Liver (tissue), 10 donors: Measurements from ENCODE around the gene RAB5A. TPM values are rescaled to one million over a fixed set of nuclear protein-coding genes. Genes with fewer than 3 reads are reported as not detected.
"Not testable (repeated sequence)": the region's sequence is repeated elsewhere in the genome, so short reads cannot be mapped to it uniquely, and the experiment has no call there.

ENCODE experiments used
- DNase-seq: peaks from one replicate; pipeline ENCODE4 v3.0.0-alpha.2; 2017; ENCODE audit warnings: low spot score
- H3K27ac ChIP-seq, 2 donors: one replicate each; pipeline ENCODE4 v1.7.0; 2013; ENCODE audit warnings: inconsistent platforms in 2 of 2, low read length in 2 of 2, control low read depth in 1 of 2, low read depth in 1 of 2, mild to moderate bottlenecking in 1 of 2
- H3K27me3 ChIP-seq, 4 donors: one replicate each; pipeline versions ENCODE4 v1.6.1 to v1.7.0; 2013; ENCODE audit warnings: low read length in 3 of 4, inconsistent platforms in 1 of 4, mild to moderate bottlenecking in 1 of 4, moderate library complexity in 1 of 4; ENCODE audit not compliant: control insufficient read depth in 4 of 4, insufficient read depth in 4 of 4
- H3K36me3 ChIP-seq, 4 donors: one replicate each; pipeline versions ENCODE4 v1.6.1 to v1.7.0; 2013; ENCODE audit warnings: low read length in 3 of 4, mild to moderate bottlenecking in 3 of 4, low read depth in 1 of 4, moderate library complexity in 1 of 4; ENCODE audit not compliant: control insufficient read depth in 4 of 4, insufficient read depth in 3 of 4
- H3K4me1 ChIP-seq, 4 donors: one replicate each; pipeline versions ENCODE4 v1.6.1 to v1.7.0; 2013; ENCODE audit warnings: low read length in 3 of 4, mild to moderate bottlenecking in 3 of 4, moderate library complexity in 1 of 4; ENCODE audit not compliant: control insufficient read depth in 4 of 4, insufficient read depth in 4 of 4
- H3K4me3 ChIP-seq, 3 donors: one replicate each; pipeline versions ENCODE4 v1.6.1 to v1.7.0; 2013; ENCODE audit warnings: low read length in 3 of 3, control low read depth in 1 of 3, low read depth in 1 of 3, mild to moderate bottlenecking in 1 of 3
- H3K9ac ChIP-seq, 2 donors: one replicate each; pipeline ENCODE4 v1.7.0; 2013; ENCODE audit warnings: low read length in 2 of 2, mild to moderate bottlenecking in 2 of 2, moderate library complexity in 2 of 2, control low read depth in 1 of 2, low read depth in 1 of 2
- H3K9me3 ChIP-seq, 4 donors: one replicate each; pipeline versions ENCODE4 v1.6.1 to v1.7.0; 2013; ENCODE audit warnings: low read length in 3 of 4; ENCODE audit not compliant: control insufficient read depth in 4 of 4
- MAX ChIP-seq: IDR thresholded peaks from 2 replicates; pipeline ENCODE4 v1.6.1; 2016; ENCODE audit warnings: antibody characterized with exemption
- WGBS: extraction: QIAGEN DNeasy Blood & Tissue Kit; methylation state at CpG from one replicate; pipeline ENCODE4 v1.1.7; 2013; 5-methylcytosine and 5-hydroxymethylcytosine counted together
- polyA plus RNA-seq, 2 donors: library from polyadenylated mRNA; stranded (reverse) in 1 of 2; unstranded in 1 of 2; fragments of 200-250 nt in 1 of 2; fragments of >200 nt in 1 of 2; fragmentation: Nextera tagmentation in 1 of 2; extraction: Ambion mirVana in 1 of 2; gene quantifications; one replicate each; pipeline versions ENCODE4 v1.2.1 to v1.2.3, GENCODE V29; 2013 to 2015
- small RNA-seq: library from RNA; depleted of rRNA; stranded (forward); fragments of <200 nt; gene quantifications from one replicate; pipeline ENCODE3, GENCODE V24; 2014
- total RNA-seq, 2 donors: library from RNA; depleted of rRNA; stranded (reverse); fragments of >200 nt; gene quantifications; one replicate each; pipeline ENCODE4 v1.2.3, GENCODE V29; 2014
- donor health status: healthy.
- donor health status: healthy.
- donor health status: healthy.
- donor health status: healthy.
- donor health status: healthy.

RAB5A gene
- total and polyA plus RNA-seq, 4 donors, result 15.2 to 37.9 (median 25.9) TPM

- H3K27ac ChIP-seq, result no peak overlapping the region
- H3K9ac ChIP-seq, result no peak overlapping the region
- no peak overlapping the region for H3K4me3 ChIP-seq
- no peaks in the 10 kb centered on the region for H3K9me3 ChIP-seq
- TF ChIP-seq MAX, result no peak
- no peaks in the 10 kb centered on the region for H3K27me3 ChIP-seq
- no peaks in the 10 kb centered on the region for H3K4me1 ChIP-seq
- WGBS, result 92% methylated on average over 7 of the region's 7 CpGs
- H3K36me3 ChIP-seq, result no peaks in the 10 kb centered on the region
- DNase-seq, result no peak
These were observed 82.0 kb downstream of the RAB5A start for GRCh38 chr3:20028905-20029331.

- not testable (repeated sequence) for H3K4me3 ChIP-seq, H3K27ac ChIP-seq, H3K27me3 ChIP-seq, H3K9me3 ChIP-seq, H3K4me1 ChIP-seq, H3K9ac ChIP-seq, DNase-seq, H3K36me3 ChIP-seq
- WGBS, result 97% methylated on average over 7 of the region's 7 CpGs
These were observed 85.0 kb downstream of the RAB5A start for GRCh38 chr3:20031939-20032338.

Small RNAs within 50 kb of the gene (small RNA-seq; reads per million reads assigned to genes)
- gene RNU4-85P (not detected), gene RPL39P18 (not detected)

Other genes with a start within 250 kb of the RAB5A start
- gene EFHB, start 12.9 kb upstream of the RAB5A start, total RNA-seq, result under 1 TPM; 0.33 to 0.37 TPM
- under 1 TPM in 1 of 2 donors, not detected in 1; 0.05 TPM for gene EFHB, start 12.9 kb upstream of the RAB5A start, polyA plus RNA-seq
- not detected for gene PP2D1, start 65.2 kb downstream of the RAB5A start, total RNA-seq
- gene PP2D1, start 65.2 kb downstream of the RAB5A start, polyA plus RNA-seq, result under 1 TPM in 1 of 2 donors, not detected in 1; 0.31 TPM
- 10 to 100 TPM; 20.6 to 58.5 TPM for gene KAT2B, start 93.3 kb downstream of the RAB5A start, total RNA-seq
- 10 to 100 TPM in 1 of 2 donors, 1 to 10 TPM in 1; 7.5 to 12.0 TPM for gene KAT2B, start 93.3 kb downstream of the RAB5A start, polyA plus RNA-seq
- 1 to 10 TPM in 1 of 2 donors, under 1 TPM in 1; 0.42 to 9.6 TPM for gene SGO1, start 239.1 kb downstream of the RAB5A start, total RNA-seq
- under 1 TPM; 0.69 to 0.74 TPM for gene SGO1, start 239.1 kb downstream of the RAB5A start, polyA plus RNA-seq